EL (cell line): ENCODE results near the gene ZNF775.

Source experiments
- DNase-seq: peaks from one replicate; pipeline ENCODE4 v3.0.0-alpha.2; 2016

Gene ZNF775

DNA sequence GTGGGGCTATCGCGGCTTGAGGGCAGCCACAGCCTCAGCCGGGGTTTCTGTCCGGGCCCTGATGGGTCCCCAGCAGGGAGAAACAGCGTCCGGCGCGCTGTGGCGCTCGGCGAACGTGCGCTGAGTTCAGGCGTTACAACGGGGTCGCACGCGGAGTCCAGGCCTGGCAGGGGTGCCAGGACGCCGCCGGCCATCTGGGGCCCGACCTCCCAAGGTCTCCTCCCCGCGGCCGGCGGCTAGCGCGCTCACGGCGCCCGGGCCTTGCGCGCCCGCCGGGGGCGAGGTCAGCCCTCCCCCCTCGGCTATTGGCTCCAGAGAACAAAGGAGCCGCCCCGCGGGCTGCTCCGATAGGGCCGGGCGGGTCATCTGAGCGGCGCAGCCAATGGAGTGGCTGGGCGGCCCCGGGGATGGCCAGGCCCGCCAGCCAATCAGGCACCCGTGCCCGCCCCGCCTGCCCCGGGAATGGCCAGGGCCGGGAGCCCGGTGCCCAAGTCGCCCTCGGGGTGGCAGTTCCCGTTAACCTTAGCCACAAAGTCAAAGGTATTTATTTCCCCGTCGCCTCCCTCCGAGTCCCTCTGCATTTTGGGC, at the start of gene ZNF775:
ZNF775 (plus strand) TSS at position 478 of the 588 bp plus-strand sequence. CDS start 9,141 bp downstream, outside the sequence.
- peak; percentile 93 for DNase-seq

DNA sequence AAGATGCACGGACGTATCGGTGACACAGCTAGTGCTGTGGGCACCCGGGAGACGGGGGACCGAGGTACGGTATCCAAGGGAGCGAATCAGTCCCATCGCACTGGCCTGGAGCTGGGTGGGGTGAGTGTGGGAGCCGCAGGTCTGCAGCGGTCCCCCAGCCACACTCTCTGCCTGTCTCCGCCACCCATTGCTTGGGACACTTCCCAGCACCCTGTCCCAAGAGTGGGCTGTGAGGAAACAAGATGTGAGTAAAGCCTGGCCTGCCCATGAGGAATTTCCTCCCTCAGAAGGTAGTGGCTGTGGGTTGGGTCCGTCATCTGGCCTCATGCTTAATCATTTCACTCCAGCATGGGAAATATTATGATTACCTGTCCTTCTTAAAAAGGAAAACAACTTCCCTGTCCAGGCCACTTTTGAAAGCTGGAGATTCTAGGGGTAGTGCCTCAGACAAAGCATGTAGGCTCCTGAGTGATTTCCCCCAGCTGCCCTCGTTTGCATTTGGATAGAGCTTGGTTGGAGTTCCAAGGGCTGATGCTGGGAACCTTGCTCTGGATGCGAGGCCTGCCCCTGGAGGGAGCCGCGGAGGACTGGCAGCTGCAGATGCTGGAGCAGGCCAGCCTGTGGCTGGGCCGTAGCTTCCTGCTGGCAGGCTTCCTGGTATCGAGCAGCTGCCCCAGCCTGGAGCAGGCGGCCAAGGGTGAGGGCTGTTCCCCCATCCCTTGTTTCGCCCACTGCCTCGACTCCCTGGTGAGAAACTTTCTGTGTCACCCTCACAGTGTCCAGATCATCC, 49.6 kb upstream of the ZNF775 start:
- DNase-seq = no peak

DNA sequence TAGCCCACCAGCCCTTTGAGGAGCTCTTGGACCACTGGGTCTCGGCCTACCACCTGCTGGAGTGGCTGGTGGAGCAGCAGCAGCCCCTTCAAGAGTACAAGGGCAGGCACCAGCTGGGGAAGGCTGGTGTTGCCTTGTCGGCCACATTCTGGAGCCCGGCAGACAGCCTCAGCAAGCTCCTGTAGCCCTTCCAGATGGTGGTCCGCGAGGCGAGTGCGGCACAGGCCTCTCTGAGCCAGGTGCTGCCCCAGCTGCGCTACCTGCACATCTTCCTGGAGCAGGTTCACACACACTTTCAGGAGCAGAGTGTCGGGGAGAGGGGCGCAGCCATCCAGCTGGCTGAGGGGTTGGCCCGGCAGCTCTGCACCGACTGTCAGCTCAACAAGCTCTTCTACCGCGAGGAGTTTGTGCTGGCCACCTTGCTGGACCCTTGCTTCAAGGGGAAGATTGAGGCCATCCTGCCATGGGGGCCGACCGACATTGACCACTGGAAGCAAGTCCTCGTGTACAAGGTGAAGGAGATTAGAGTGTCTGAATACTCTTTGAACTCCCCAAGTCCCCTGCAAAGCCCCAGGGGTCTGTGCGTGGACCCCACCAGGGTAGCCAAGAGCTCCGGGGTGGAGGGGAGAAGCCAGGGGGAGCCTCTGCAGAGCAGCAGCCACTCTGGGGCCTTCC, 48.8 kb upstream of the ZNF775 start:
- no peak for DNase-seq

DNA sequence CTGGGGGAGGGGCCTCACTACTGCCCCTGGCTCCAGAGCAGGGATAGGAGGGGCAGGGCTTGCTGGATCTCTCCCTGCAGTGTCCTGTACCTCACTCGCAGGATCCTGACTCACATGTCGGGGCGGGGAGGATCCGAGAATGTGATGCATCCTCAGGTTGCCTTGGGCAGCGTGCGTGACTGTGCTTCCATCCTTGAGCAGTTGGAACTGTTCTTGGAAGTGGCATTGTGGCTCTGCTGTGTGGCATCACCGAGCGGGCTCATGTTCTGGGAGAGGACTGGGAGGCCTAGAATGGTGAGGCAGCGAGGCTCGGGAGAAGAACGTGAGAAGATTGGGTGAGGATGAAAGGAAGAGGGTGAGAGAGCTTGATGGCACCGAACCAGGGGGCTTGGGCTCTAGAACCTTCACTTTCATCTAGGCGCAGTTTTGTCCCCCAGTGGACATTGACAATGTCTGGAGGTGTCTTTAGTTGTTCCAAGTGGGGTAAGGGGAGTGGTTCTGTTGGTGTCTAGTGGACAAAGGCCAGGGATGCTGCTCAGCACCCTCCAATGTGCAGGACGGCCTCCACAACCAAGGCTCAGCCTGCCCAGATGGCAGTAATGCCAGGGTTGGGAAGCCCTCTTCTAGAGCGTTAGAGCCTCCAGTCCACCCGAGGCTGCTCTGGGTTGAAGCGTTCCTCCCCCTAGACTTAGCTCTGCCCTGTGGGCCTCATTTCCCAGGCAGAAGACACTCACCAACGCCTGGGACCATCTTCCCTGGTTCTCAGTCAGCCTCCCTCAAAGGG, 46.1 kb upstream of the ZNF775 start:
- no peak for DNase-seq

DNA sequence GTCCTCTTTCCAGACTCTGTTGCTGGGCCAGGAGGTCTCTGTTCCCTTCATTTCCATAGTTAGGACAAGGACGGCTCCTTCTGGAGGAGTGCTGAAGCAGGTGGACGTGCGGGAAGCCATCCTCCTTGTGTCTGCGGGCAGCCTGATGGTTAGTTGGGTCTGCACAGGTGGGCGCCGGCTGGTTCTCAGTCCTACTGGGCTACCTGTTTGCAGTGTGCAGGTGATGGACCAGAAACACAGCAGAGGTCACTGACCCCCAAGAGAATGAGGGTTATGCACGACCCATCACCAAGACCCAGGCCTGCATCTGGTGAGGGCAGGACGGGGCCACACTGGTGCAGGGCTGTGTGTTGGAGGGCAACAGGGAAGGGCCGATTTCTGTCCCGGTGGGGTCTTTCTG, 45.5 kb upstream of the ZNF775 start:
- no peak for DNase-seq

DNA sequence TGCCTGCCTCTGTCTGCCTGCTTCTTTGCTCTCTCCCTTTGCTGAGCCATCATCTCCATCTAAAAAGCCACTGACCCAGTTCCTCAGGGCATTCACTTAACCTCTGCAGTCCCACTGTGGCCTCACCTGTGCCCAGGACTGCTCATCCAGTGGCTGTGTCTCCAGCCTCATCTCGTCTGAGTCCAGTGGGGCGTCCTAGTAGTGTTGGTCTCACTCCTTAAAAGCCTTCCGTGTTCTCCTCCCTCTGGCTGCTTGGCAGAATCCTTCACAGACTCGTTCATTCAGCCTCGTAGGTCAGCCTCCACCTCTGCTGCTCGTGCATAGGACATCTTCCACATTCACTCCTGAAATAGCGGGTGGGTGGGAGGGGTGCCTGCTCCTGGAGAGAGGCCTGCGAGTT, 45.0 kb upstream of the ZNF775 start:
- DNase-seq = no peak

DNA sequence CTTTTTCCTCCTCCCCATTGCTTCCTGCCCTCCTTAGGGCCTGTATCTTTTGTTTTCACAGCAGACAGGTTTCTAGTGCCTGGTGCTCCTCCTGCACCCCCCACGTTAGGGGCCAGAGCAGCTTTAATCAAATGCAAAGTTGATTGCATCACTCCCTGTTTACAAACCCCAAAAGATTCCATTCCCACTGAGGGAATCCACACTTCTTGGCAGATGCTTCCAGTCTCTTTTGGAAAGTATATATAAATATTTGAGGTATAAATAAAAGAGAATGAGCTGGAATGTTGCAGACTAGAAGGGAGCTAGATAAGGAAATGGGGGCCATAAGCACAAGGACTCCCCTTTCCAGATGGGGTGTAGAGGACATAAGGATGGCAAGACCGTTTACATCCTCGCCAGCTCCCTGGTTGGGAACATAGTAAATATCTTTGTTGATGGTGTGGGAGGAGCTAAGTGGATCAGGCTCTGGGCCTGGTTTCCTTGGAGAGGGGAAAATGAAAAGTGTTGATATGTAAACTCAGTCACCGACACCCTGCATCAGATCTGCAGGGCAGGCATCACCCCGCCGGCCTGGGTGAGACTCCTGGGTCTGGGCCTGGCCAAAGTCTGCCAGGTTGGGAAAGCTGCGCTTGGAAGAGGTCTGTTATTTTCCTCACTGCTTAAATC, 43.9 kb upstream of the ZNF775 start:
- peak; percentile 38 for DNase-seq

DNA sequence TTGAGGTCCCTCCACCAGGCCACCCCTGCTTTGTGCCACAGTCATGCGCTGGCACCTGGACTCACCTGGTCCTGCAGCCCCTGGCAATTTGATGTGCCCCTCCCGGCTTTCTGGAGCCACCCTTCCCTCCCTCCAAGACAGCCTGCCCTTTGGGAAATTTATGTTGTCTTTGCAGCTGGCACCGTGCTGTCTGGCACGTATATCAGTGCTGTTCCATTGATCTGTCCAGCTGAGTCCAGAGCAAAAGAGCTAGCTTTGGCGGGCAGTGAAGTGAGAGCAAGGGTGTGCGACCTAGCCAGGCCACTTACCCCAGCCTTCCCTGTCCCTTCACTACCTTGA, 43.4 kb upstream of the ZNF775 start:
- DNase-seq = no peak

DNA sequence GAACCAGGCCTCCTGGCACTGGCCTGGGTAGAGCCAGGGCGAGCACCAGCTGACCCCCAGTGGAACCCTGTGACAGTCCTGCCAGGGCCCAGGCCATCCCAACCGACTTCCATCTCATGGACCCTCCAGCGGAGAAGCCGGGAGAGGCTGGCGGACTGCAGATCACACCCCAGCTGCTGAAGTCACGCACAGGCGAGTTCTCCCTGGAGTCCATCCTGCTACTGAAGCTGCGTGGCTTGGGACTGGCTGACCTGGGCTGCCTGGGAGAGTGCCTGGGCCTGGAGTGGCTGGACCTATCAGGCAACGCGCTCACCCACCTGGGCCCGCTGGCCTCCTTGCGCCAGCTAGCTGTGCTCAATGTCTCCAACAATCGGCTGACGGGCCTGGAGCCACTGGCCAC, 42.4 kb upstream of the ZNF775 start:
- DNase-seq = no peak

DNA sequence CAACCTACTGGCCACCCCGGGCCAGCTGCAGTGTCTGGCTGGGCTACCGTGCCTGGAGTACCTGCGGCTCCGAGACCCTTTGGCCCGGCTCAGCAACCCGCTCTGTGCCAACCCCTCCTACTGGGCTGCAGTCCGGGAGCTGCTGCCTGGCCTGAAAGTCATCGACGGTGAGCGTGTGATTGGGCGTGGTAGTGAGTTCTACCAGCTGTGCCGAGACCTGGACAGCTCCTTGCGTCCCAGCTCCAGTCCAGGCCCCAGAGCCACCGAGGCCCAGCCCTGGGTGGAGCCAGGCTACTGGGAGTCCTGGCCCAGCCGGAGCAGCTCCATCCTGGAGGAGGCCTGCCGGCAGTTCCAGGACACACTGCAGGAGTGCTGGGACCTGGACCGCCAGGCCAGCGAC, 42.0 kb upstream of the ZNF775 start:
- DNase-seq = no peak

DNA sequence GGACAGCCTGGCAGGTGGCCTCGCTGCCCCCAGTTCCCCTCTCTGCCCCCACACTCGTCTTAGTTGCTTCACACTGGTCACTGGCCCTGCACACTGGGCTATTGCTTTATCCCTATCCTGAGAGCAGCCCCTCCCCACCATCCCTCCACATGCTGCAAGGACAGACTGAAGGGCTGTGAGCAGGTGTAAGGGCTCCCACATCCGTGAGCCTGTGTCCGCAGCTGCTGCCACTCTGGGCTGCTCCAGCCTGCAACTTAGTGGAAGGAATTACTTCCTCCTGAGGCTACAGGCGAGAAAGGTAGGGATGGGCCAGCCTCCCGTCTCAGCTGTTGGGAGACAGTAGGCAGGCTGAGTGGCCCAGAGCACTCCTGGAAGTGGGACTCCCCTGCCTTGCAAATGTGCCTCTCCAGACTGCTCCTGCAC, 41.5 kb upstream of the ZNF775 start:
- no peak for DNase-seq

DNA sequence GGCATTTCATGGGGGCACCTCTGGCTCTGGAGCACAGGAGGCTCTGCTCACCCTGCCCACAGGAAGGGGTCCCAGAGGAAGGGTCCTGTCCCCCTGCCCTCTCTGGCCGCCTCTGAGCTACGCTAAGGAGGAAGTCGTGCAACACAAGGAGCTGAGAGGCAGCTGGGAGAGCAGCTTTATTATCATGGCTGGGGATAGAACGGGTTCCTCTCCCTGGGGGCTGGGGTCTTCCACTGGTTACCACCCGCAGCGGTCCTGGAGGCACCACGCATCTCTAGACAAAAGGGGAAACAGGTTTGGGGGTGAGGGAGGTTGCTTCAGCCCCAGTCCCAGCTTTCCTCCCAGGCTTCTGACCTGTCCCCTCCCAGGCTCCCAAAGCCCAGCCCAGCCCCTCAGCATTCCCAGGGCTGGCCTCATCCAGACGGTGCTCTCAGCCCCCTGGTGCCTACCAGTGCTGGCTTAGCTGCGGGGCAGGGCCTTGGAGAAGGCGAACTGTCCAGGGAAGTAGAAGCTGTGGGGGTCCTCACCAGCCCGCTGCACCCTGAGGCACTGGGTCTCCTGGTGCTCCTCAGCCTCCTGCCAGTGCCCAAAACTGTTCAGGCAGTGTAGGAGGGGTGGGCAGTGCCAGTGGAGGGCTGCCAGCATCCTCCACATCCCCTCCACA, 40.8 kb upstream of the ZNF775 start:
- no peak for DNase-seq

DNA sequence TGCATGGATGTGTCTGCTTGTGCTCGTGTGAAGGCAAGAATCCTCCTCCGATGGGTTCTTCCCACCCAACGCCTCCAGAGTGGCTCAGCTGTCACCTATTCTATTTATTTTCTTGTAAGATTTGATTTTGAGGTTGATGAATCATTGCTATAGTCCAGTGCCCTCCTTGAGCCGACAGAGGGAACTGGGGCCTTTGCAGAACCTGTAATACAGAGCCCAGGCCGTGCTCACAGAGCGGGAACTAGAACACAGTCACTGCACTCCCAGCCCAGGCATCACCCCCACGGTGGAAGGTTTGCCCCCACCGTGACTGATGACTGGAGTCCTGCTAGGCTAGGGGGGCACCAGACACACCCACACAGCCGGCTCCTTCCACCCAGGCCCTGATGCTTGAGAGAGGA, 39.7 kb upstream of the ZNF775 start:
- DNase-seq = no peak

DNA sequence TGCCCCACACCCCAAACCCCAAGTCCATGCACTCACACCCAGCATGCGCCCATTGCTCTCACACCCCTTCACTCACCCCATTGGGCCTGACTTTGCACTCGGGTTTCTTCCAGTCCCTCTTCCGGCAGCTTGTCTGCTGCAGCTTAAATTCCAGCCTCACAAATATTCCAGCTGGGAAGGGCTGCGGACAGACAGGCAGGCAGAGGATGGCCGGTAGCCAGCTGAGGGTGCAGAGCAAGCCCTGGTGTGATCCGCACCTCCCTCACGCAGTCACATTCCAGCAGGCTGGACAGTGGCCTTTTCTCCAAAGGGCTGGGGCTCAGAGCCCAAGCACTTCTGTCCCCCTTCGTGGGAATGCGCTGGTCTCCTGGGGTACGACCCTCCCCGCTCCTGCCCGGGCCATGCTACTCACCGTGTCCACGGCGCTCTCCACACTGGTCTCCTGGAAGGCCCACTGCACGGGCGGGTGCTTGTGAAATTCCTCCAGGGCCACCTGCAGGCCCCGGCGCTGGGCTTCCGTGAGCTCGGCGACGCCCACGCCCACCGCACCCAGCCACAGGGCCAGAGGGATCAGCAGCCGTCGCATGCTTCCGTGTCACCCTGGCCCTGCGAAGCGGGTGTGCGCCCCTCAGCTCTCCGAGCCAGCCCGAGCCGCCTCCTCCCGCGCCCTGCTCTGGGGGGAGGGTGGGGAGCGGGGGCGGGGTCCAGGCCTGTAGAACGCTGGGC, 38.9 kb upstream of the ZNF775 start:
- DNase-seq = peak; percentile 54

DNA sequence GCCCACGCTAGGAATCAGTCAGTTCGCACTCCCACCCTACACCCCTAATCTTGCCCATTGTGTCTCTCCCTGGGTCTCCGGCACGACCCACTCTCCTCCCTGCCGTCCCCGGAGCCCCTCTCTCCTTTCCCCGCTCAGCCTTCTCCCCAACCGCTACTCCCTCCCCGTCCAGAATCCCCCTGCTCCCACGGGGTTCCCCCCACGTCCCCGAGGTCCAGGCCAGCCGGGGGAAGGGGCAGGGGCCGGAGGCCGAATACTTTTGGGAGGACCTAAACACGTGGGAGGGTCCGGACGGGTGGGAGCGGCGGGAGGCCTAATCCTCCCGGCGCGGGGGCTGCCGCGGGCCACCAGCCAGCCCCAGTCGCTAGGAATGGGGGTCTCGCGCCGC, 38.3 kb upstream of the ZNF775 start:
- DNase-seq = no peak

DNA sequence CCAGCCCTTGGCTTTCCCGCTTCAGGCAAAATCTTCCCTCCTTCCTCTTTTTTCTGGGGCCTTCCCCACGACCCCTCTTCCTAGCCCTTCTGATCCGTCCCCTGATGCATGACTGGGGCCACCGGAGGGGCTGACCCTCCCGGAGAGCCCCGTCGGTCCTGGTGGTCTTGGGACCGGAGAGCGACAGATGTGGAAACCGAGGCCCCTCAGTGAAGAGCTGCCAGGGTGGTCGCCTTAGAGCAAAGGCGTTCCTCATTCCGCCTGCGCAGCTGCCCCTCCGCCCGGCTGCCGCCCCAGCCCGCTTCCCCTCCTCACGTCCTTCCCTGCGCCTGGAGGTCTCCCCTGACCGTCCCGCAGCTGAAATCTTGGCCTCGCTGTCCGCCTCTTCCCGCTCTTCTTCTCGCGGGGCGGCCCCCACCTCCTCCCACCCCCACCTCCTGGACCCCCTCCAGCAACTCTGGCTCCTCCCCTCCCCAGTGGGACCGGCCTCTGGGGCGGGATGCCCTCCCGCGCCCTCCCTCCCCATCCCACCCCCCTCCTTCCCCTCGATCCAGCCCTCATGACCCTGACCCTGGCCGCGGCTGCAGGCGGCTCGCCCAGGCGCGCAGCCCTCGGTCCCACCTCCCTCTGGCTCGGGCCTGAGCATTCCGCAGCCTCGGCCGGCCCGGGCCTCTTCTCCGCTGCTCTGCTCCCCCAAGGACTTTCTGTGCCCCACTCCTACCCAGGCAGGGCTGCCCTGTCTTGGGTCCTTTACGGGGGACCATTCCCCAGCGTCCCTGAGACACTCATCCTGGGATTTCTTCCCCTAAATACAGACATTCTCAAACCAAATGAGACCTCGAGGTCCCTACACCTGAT, 37.6 kb upstream of the ZNF775 start, which contains the start of gene RARRES2:
RARRES2 (minus strand) TSS at position 367 of the 858 bp plus-strand sequence. CDS start 1,020 bp downstream, outside the sequence.
- DNase-seq = no peak

DNA sequence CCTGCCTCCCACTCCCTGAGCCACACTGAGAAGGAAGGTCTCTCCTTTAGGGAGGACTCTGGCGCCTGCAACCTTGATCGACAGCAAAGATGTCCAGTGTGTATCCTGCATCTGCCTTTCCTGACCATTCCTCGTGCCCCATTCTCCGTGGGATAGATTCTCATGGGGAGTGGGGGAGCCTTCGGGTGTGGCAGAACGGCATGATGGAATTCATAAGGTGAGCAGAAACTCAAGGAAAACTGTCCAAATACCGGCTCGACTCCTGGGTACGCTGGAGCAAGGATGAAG, 37.1 kb upstream of the ZNF775 start:
- DNase-seq = no peak

DNA sequence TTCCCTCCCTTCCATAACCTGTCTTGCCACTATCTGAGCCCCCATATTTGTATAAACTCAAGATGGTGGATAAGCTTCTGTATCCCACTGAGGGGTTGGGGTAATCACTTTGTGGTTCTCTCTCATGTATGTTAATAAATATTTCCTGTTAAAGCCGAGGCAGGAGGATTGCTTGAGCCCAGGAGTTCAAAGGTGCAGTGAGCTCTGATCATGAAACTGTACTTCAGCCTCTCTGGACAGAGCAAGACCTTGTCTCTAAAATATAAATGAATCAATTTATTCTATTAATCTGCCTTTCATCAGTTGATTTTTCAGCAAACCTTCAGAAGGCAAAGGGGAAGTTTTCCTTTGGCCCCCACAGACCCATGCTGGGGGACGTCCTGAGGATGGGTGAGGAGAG, 35.9 kb upstream of the ZNF775 start:
- DNase-seq = no peak

DNA sequence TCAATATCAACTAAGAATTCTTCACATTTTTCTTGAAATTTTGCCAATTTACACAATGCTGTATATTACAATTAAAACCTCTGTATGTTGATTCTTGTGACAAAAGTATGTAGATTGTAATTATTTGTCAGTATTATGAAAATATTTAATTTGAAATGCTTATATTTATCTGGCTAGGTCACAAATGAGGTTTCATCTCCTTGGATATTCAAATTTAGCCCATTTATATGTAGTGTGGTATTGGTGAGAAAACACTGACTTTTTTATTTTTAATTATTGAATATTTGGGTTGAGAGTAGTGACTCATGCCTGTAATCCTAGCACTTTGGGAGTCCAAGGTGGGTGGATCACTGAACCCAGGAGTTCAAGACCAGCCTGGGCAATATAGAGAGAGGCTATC, 34.8 kb upstream of the ZNF775 start:
- no peak for DNase-seq

DNA sequence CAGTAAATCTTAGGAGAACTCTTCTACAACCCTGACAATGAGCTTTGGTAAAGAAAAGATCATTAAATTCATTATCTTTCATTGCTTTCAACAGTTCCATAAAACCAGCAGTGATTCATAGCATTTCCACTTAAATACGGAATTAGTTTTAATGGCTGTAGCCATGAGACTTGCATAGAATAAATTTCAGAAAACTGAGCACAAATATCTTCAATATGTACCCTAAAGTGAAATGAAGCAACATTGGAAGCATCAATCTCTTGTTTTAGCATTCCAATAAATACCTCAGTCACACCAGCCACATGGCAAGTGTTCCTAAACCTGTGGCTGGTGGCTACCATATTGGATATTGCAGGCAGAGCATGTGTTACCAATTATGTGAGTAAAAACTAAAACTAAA, 34.1 kb upstream of the ZNF775 start:
- DNase-seq = no peak

DNA sequence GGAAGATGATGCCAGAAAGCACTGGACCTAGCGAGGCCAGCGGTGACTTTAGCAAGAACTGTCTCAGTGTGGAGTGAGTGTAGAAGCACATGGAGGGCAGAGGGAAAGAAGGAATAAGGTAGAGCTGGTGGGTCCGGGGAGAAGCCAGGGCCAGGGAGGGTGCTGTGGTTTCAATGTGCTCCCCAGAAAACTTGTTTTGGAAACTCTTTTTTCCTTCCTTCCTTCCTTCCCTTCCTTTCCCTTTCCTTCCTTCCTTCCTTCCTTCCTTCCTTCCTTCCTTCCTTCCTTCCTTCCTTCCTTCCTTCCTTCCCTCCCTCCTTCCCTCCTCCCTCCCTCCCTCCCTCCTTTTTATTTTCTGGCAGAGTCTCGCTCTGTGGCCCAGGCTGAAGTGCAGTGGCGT, 32.2 kb upstream of the ZNF775 start:
- no peak for DNase-seq
